Activated gamma-delta T cell treated with Interleukin-2 at 50 U/mL for 16 hours (primary cell): ENCODE measurements around the gene RASL10A.
A peak's percentile ranks its signal among the peaks of the same experiment; 100 is the strongest.

ENCODE experiments used
- DNase-seq: peaks from one replicate; pipeline ENCODE4 v3.0.0-alpha.2; 2020

The RASL10A gene

DNA sequence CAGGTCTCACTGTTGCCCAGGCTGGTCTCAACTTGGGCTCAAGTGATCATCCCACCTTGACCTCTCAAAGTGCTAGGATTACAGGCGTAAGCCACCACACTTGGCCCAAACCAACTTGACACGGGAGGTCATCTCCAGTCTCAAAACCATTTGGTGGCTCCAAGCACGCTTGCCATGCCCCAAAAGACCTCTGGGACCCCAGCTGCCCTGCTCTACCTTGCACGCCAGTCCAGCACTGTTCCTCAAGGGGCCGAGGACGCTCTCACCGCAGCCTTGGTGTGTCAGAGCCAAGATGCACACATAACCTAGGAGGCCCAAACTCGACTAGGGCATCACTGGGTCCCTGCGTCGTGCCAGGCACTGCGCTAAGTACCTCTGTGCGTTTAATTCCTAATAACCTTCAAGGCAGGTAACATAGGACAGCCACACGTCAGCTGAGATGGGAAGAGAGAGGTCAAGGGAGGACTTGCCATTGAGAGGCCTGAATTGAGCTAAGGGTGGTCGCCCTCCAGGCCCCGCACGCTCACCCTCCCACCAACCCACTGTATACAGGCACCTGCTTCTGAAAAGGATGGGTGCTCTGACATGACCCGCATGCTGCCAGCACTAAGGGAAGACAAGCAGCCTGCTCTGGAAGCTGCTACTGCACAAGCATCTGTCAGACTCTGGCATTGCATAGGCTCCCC, 13.6 kb downstream of the RASL10A start:
- DNase-seq: no peak

GRCh38 chr22:29300807-29301601, 14.5 kb downstream of the RASL10A start:
- DNase-seq: no peak

DNA sequence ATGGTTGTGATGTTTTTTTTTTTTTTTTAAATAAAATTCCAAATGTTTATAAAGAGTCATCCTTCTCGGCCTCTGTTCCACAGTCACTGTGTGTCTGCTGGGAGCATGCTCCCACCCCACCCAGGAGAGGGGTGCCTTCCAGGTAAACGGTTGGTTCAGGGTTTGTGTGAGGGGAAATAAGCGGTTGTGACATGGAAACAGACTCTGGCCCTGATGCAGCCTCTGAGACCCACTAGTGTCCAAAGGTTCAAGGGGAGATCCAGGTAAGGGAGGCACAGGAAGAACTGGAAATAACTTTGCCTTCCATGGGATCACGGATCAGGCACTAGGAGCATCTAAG, 15.1 kb downstream of the RASL10A start:
- no peak for DNase-seq

GRCh38 chr22:29299136-29299900, 16.2 kb downstream of the RASL10A start:
- DNase-seq: no peak

DNA sequence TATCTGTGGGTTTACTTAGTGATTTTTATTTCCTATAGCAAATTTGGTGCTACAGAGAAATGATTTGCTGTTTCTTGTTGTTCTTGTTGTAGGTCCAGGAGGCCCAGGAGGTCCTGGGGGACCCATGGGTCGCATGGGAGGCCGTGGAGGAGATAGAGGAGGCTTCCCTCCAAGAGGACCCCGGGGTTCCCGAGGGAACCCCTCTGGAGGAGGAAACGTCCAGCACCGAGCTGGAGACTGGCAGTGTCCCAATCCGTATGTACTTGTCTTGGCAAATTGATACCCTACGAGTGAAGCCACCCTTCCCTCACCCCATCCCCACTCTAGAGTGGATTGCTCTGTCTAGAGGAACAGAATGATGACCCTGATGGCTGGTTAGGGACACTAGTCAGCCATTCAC, 16.9 kb downstream of the RASL10A start:
- DNase-seq: no peak

DNA sequence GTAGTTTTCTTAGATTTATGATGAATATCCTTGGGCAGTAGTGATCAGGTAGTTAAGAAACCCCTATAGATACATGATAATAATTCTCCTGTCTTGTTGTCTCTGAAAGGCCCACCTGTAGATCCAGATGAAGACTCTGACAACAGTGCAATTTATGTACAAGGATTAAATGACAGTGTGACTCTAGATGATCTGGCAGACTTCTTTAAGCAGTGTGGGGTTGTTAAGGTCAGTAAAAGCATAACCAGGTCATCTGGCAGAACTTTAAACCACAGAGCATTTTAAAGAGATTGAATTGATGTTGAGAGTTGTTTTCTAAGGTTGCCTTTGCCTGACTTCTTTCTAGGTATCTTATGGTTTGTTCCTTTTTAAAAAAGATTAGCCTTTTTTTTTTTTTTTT, 23.1 kb downstream of the RASL10A start:
- DNase-seq: no peak

DNA sequence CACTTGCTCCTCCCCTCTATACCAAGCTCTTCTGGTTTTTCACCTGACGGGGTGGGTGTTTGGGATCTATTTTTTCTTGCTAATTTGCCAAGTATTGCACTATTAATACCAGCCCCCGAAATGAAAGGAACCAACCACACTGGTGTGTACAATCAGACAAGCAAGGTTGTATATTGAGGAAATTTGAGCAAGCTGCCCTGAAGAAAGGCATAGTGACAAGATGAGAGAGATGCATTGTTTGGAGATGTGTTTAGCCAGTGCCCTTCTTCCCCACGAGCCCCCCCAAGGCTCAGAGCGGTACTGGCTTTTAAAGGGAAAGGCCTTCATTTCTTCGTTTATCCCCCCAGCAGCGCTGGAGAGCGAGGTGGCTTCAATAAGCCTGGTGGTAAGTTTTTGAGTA, 24.3 kb downstream of the RASL10A start:
- DNase-seq: no peak

- DNase-seq: no peak
These were observed 25.4 kb downstream of the RASL10A start for GRCh38 chr22:29290061-29290460.

- no peak for DNase-seq
These were observed 26.7 kb downstream of the RASL10A start for GRCh38 chr22:29288837-29289236.

GRCh38 chr22:29284196-29284595, 31.3 kb downstream of the RASL10A start:
- no peak for DNase-seq

- DNase-seq: no peak
These were observed 37.6 kb downstream of the RASL10A start for GRCh38 chr22:29277927-29278326.

GRCh38 chr22:29275819-29276565, 39.5 kb downstream of the RASL10A start:
- no peak for DNase-seq

GRCh38 chr22:29275167-29275566, 40.3 kb downstream of the RASL10A start:
- no peak for DNase-seq

DNA sequence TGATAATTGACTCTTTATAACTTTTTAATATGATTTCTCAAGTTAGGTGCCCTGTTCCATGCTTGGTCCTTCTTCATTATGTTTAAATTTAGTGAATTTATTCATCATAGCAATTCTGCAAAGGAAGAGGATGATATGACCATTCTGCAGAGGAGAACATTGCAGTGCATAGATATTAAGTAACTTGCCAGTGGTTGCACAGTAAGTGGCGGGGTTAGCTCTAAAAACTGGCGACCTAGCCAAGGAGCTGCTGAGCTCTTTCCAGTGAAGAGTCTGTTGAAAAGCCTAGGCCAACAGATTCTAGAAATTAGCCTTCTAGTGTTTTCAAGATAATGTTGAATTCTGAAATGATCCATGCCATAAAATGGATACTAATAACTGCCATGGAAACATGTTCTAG, 42.9 kb downstream of the RASL10A start:
- DNase-seq: no peak

- DNase-seq: no peak
These were observed 44.8 kb downstream of the RASL10A start for GRCh38 chr22:29270475-29271271.

- no peak for DNase-seq
These were observed 45.6 kb downstream of the RASL10A start for GRCh38 chr22:29269731-29270474.

GRCh38 chr22:29269230-29269604, 46.3 kb downstream of the RASL10A start:
- no peak for DNase-seq

DNA sequence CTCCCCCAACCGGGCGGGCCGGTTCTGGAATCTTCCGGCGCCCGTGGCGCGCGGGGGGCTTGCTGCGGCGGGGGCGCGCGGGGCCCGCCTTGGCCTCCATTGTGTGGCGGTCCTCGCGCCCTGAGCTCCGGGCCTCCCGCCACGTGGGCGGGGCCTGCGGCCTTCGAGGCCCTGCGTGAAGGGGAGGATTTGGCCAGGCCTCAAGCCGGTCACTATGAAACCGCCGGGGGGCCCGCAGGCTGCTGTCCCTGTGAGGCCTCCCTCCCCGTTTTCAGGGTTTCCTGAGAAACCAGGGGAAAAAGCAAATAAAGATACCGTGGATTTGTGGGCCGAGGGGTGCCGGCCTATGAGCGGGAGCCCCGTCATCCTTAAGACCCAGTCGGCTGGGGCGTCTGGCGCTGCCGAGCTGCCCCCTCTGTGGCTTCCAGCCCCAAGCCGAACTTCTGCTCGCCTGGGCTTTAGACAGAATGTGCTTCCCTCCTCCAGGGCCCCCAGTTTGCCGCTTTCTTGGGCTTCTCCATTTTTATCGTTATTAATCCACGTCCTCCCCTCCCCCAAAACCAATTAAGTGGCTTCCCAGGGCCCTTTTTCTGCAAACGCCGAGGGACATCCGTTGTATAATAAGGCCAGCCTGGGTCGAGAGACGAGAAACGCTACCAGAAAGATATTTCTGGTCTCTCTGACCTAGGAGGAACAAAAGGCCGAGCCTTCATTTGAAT, 46.8 kb downstream of the RASL10A start:
- peak; percentile 28 for DNase-seq

DNA sequence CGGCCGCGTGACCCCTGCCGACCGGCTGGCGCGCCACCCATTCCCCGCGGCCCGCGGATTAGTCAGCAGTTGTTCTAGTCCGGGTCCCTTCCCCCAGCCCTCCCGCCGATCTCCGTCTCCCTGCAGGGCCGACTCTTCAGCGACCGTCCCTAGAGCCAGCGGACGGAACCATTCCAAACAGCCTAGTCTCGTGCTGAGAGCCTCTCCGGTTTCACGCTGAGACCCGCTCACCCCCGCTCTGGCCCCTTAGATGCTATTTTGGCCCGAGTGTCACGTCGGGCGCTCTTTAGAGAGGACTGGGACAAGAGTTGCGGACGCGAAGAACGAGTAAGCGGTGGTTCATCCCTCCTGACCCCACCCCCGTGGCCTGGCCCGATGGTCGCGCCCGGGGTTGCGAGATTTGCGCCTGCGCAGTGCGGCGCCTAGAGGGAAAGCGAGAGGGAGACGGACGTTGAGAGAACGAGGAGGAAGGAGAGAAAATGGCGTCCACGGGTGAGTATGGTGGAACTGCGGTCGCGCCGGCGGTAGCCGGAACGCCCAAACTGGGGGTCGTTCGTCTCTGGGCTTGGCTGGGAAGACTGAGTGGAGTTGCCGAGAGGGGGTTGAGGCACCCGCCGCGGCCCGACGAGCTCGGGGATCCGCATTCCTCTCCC, 47.5 kb downstream of the RASL10A start, which contains the start of the genes EWSR1 and RHBDD3:
Gene EWSR1 (plus strand): TSS at position 411 of the 653 bp plus-strand sequence. CDS start 69 bp downstream, at position 480.
Gene RHBDD3 (minus strand): TSS at position 124 of the 653 bp plus-strand sequence. CDS start 2,355 bp downstream, outside the sequence.
- peak; percentile 95 for DNase-seq

- no peak for DNase-seq
These were observed 48.0 kb downstream of the RASL10A start for GRCh38 chr22:29267462-29267857.
